Effector memory CD8-positive, alpha-beta T cell (primary cell): ENCODE measurements around the gene SND1.

Experiments
- ATAC-seq: fragments of 150-1000 bp; cut with Tn5 transposase; replicated peaks from 2 replicates; pipeline ENCODE4 v1.10.0; 2021; ENCODE audit warnings: mild to moderate bottlenecking, moderate library complexity
- DNase-seq, 3 experiments: peaks; one replicate each; pipeline ENCODE4 v3.0.0; 2021
- H3K27ac Mint-ChIP-seq, 2 donors: one replicate each; pipeline ENCODE4 v1.8.0; 2022; ENCODE audit warnings: mild to moderate bottlenecking in 2 of 2, mixed read lengths in 2 of 2, moderate library complexity in 2 of 2
- H3K27me3 Mint-ChIP-seq, 2 donors: one replicate each; pipeline ENCODE4 v1.8.0; 2022; ENCODE audit warnings: mixed read lengths in 2 of 2
- H3K36me3 Mint-ChIP-seq: one replicate; pipeline ENCODE4 v1.8.0; 2022; ENCODE audit warnings: mild to moderate bottlenecking, moderate library complexity, mixed read lengths; ENCODE audit not compliant: insufficient read depth
- H3K4me1 Mint-ChIP-seq, 2 donors: one replicate each; pipeline ENCODE4 v1.8.0; 2022; ENCODE audit warnings: low read depth in 2 of 2, mixed read lengths in 2 of 2
- H3K4me3 Mint-ChIP-seq, 2 donors: one replicate each; pipeline ENCODE4 v1.8.0; 2022; ENCODE audit warnings: mild to moderate bottlenecking in 2 of 2, mixed read lengths in 2 of 2, moderate library complexity in 2 of 2
- H3K9me3 Mint-ChIP-seq, 2 donors: one replicate each; pipeline ENCODE4 v1.8.0; 2022; ENCODE audit warnings: mixed read lengths in 2 of 2

Gene SND1

GRCh38 chr7:127732306-127732705 lies 80.3 kb downstream of the SND1 start:
- H3K36me3 Mint-ChIP-seq, result peaks cover 20% of the 10 kb centered on the region
- no peak for ATAC-seq
- no peak overlapping the region for H3K27ac Mint-ChIP-seq
- no peak for DNase-seq
- no peaks in the 10 kb centered on the region for H3K9me3 Mint-ChIP-seq
- peaks cover 11 to 28% of the 10 kb centered on the region in 2 donors for H3K4me1 Mint-ChIP-seq
- H3K4me3 Mint-ChIP-seq, result no peak overlapping the region
- no peaks in the 10 kb centered on the region for H3K27me3 Mint-ChIP-seq

- Mint-ChIP-seq H3K4me3 (no peak overlapping the region), H3K27me3 (no peaks in the 10 kb centered on the region), H3K9me3 (no peaks in the 10 kb centered on the region), H3K27ac (peak overlapping the region; percentile 5 to 38), H3K36me3 (peaks cover 20% of the 10 kb centered on the region), H3K4me1 (peaks cover 14 to 34% of the 10 kb centered on the region in 2 donors)
- ATAC-seq (no peak), DNase-seq (no peak)
Observed at GRCh38 chr7:127733986-127734385, 82.0 kb downstream of the SND1 start.

- ATAC-seq (no peak), DNase-seq (no peak)
- Mint-ChIP-seq H3K36me3 (peaks cover 15% of the 10 kb centered on the region), H3K9me3 (no peaks in the 10 kb centered on the region), H3K4me1 (peaks cover 18 to 45% of the 10 kb centered on the region in 2 donors), H3K4me3 (no peak overlapping the region), H3K27ac (no peak overlapping the region), H3K27me3 (no peaks in the 10 kb centered on the region)
Observed at GRCh38 chr7:127736511-127736910, 84.5 kb downstream of the SND1 start.

GRCh38 chr7:127738859-127739258 lies 86.9 kb downstream of the SND1 start:
- Mint-ChIP-seq H3K27me3 (no peaks in the 10 kb centered on the region), H3K4me3 (no peak overlapping the region), H3K36me3 (peaks cover 8% of the 10 kb centered on the region), H3K27ac (peak overlapping the region in 1 of 2 donors; percentile 60), H3K4me1 (peaks cover 25 to 43% of the 10 kb centered on the region in 2 donors), H3K9me3 (no peaks in the 10 kb centered on the region)
- ATAC-seq (no peak), DNase-seq (no peak)

GRCh38 chr7:127741764-127742375 lies 89.9 kb downstream of the SND1 start:
- peaks cover 7% of the 10 kb centered on the region for H3K36me3 Mint-ChIP-seq
- ATAC-seq (no peak), DNase-seq (no peak)
- no peak overlapping the region for H3K27ac Mint-ChIP-seq
- H3K9me3 Mint-ChIP-seq, result no peaks in the 10 kb centered on the region
- no peaks in the 10 kb centered on the region for H3K27me3 Mint-ChIP-seq
- no peak overlapping the region for H3K4me3 Mint-ChIP-seq
- peaks cover 37 to 47% of the 10 kb centered on the region in 2 donors for H3K4me1 Mint-ChIP-seq

GRCh38 chr7:127745445-127745844 lies 93.5 kb downstream of the SND1 start:
- Mint-ChIP-seq H3K36me3 (peaks cover 7% of the 10 kb centered on the region), H3K27ac (no peak overlapping the region), H3K9me3 (no peaks in the 10 kb centered on the region), H3K4me1 (peaks cover 41 to 44% of the 10 kb centered on the region in 2 donors), H3K27me3 (no peaks in the 10 kb centered on the region), H3K4me3 (no peak overlapping the region)
- peak; percentile 80 for ATAC-seq
- no peak for DNase-seq

GRCh38 chr7:127751062-127751461 lies 99.1 kb downstream of the SND1 start:
- Mint-ChIP-seq H3K27me3 (no peaks in the 10 kb centered on the region), H3K9me3 (no peaks in the 10 kb centered on the region), H3K4me3 (no peak overlapping the region), H3K27ac (no peak overlapping the region), H3K4me1 (peaks cover 55 to 61% of the 10 kb centered on the region in 2 donors), H3K36me3 (peaks cover 4% of the 10 kb centered on the region)
- DNase-seq, result no peak
- no peak for ATAC-seq

- Mint-ChIP-seq H3K4me3 (peak overlapping the region in 1 of 2 donors; percentile 19), H3K36me3 (peaks cover 4% of the 10 kb centered on the region), H3K9me3 (no peaks in the 10 kb centered on the region), H3K27me3 (no peaks in the 10 kb centered on the region), H3K27ac (no peak overlapping the region), H3K4me1 (peaks cover 54 to 64% of the 10 kb centered on the region in 2 donors)
- DNase-seq, result no peak
- no peak for ATAC-seq
Observed at GRCh38 chr7:127751490-127752448, 99.8 kb downstream of the SND1 start.

GRCh38 chr7:127752829-127753228 lies 100.8 kb downstream of the SND1 start:
- no peaks in the 10 kb centered on the region for H3K27me3 Mint-ChIP-seq
- DNase-seq (no peak), ATAC-seq (no peak)
- peak overlapping the region in 1 of 2 donors; percentile 15 for H3K27ac Mint-ChIP-seq
- H3K9me3 Mint-ChIP-seq, result no peaks in the 10 kb centered on the region
- H3K4me3 Mint-ChIP-seq, result no peak overlapping the region
- peaks cover 57 to 67% of the 10 kb centered on the region in 2 donors for H3K4me1 Mint-ChIP-seq
- H3K36me3 Mint-ChIP-seq, result peaks cover 4% of the 10 kb centered on the region

- Mint-ChIP-seq H3K4me1 (peaks cover 55 to 63% of the 10 kb centered on the region in 2 donors), H3K36me3 (no peaks in the 10 kb centered on the region), H3K9me3 (no peaks in the 10 kb centered on the region), H3K4me3 (no peak overlapping the region), H3K27me3 (no peaks in the 10 kb centered on the region), H3K27ac (peak overlapping the region in 1 of 2 donors; percentile 8)
- no peak for ATAC-seq
- DNase-seq, result no peak
Observed at GRCh38 chr7:127754457-127754856, 102.5 kb downstream of the SND1 start.

- peaks cover 59 to 67% of the 10 kb centered on the region in 2 donors for H3K4me1 Mint-ChIP-seq
- no peak overlapping the region for H3K27ac Mint-ChIP-seq
- H3K9me3 Mint-ChIP-seq, result no peaks in the 10 kb centered on the region
- no peaks in the 10 kb centered on the region for H3K36me3 Mint-ChIP-seq
- no peak for ATAC-seq
- no peak for DNase-seq
- H3K4me3 Mint-ChIP-seq, result no peak overlapping the region
- H3K27me3 Mint-ChIP-seq, result no peaks in the 10 kb centered on the region
Observed at GRCh38 chr7:127755521-127755920, 103.5 kb downstream of the SND1 start.

GRCh38 chr7:127755965-127756364 lies 104.0 kb downstream of the SND1 start:
- DNase-seq, result no peak

GRCh38 chr7:127758105-127758504 lies 106.1 kb downstream of the SND1 start:
- Mint-ChIP-seq H3K9me3 (no peaks in the 10 kb centered on the region), H3K27ac (peak overlapping the region in 1 of 2 donors; percentile 13), H3K27me3 (no peaks in the 10 kb centered on the region), H3K4me1 (peaks cover 63 to 72% of the 10 kb centered on the region in 2 donors), H3K4me3 (no peak overlapping the region), H3K36me3 (no peaks in the 10 kb centered on the region)
- DNase-seq (no peak), ATAC-seq (no peak)

More at GRCh38 chr7:127755965-127756364, 104.0 kb downstream of the SND1 start:
- Mint-ChIP-seq H3K9me3 (no peaks in the 10 kb centered on the region), H3K36me3 (no peaks in the 10 kb centered on the region), H3K27ac (no peak overlapping the region), H3K4me1 (peaks cover 61 to 68% of the 10 kb centered on the region in 2 donors), H3K27me3 (no peaks in the 10 kb centered on the region), H3K4me3 (no peak overlapping the region)
- no peak for ATAC-seq

GRCh38 chr7:127758845-127759244 lies 106.9 kb downstream of the SND1 start:
- H3K4me1 Mint-ChIP-seq, result peaks cover 57 to 69% of the 10 kb centered on the region in 2 donors
- no peaks in the 10 kb centered on the region for H3K9me3 Mint-ChIP-seq
- DNase-seq, result no peak
- H3K36me3 Mint-ChIP-seq, result no peaks in the 10 kb centered on the region
- no peak overlapping the region for H3K4me3 Mint-ChIP-seq
- no peaks in the 10 kb centered on the region for H3K27me3 Mint-ChIP-seq
- H3K27ac Mint-ChIP-seq, result no peak overlapping the region
- ATAC-seq, result no peak
